Heart left ventricle (tissue), 13 donors: ENCODE data around the gene SDF2L1.
"Not testable (repeated sequence)": the region's sequence is repeated elsewhere in the genome, so short reads cannot be mapped to it uniquely, and the experiment has no call there.

Experiments
- POLR2A ChIP-seq, 2 donors: fragments of 450-650 bp; IDR thresholded peaks; one replicate each; pipeline ENCODE4 v1.6.1; 2017; ENCODE audit warnings: antibody characterized with exemption in 2 of 2, mild to moderate bottlenecking in 2 of 2, moderate library complexity in 2 of 2
- TF ChIP-seq, protein P1 (sequence below), 12 donors: fragments of 200-600 bp; sonication (generic) in 4 of 12; IDR thresholded peaks; one replicate each; pipeline versions ENCODE4 v1.5.0 to v1.8.0; 2018 to 2022; ENCODE audit warnings: antibody characterized with exemption in 12 of 12, mild to moderate bottlenecking in 5 of 12
- donor health status: ischemic (EF 13 %, LVEDD 7.1; RV severe dilation, severe dysfunction).
- donor health status: DM: no; HTN: yes; CAD: no.
- donor health status: DM: no; HTN: no; CAD: no.
- donor health status: ischemic (EF 25% LVEDD 6.9; RV normal size, moderate dysfunction).
- donor health status: ischemic (EF 25% LVEDD 5.7; RV mildly dilated, moderate dysfunction).
- donor health status: ischemic (EF 35%, LVEDD 5.7; RV mildly dilated, moderate dysfunction).
- donor health status: nonischemic (EF 11% LVEDD 7.7; RV severe dilation, severe dysfunction).
- donor health status: DM: yes; HTN: yes; CAD: no.
- donor health status: PGD.
- donor health status: ischemic (EF 29% LVEDD 5.4; RV normal size, mild dysfunction).
- donor health status: nonischemic (EF 23%, LVEDD 6.1; RV moderate dilation, normal function).

DNA sequence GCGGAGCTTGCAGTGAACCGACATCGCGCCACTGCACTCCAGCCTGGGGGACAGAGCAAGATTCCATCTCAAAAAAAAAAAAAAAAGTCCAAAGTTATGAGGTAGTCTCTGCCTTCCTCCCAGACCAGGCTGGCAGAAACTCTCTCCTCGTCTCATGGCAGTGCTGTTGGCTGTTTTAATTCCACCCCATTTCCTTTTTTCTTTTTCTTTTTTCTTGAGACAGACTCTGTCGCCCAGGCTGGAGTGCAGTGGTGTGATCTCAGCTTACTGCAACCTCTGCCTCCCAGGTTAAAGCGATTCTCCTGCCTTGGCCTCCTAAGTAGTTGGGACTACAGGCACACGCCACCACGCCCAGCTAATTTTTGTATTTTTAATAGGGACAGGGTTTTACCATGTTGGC lies 50.8 kb downstream of the SDF2L1 start:
- not testable (repeated sequence) for TF ChIP-seq POLR2A (IDR thresholded peaks at IDR 0.05)
- TF ChIP-seq, protein P1, sequence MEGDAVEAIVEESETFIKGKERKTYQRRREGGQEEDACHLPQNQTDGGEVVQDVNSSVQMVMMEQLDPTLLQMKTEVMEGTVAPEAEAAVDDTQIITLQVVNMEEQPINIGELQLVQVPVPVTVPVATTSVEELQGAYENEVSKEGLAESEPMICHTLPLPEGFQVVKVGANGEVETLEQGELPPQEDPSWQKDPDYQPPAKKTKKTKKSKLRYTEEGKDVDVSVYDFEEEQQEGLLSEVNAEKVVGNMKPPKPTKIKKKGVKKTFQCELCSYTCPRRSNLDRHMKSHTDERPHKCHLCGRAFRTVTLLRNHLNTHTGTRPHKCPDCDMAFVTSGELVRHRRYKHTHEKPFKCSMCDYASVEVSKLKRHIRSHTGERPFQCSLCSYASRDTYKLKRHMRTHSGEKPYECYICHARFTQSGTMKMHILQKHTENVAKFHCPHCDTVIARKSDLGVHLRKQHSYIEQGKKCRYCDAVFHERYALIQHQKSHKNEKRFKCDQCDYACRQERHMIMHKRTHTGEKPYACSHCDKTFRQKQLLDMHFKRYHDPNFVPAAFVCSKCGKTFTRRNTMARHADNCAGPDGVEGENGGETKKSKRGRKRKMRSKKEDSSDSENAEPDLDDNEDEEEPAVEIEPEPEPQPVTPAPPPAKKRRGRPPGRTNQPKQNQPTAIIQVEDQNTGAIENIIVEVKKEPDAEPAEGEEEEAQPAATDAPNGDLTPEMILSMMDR (IDR thresholded peaks at IDR 0.05) = not testable (repeated sequence)
